H1 (cell line): Measurements from ENCODE around the gene IL1RAPL1. TPM values are rescaled to one million over a fixed set of nuclear protein-coding genes. Genes with fewer than 3 reads are reported as not detected.

Source experiments
- CTCF ChIA-PET: fragments of 300-600 bp; sonication (Branson Sonifier 250); formaldehyde crosslinking; loops from one replicate; lab custom pipeline; 2021; ENCODE audit not compliant: partially characterized antibody; lab: Charles Lee
- POLR2A ChIA-PET: fragments of 300-600 bp; sonication (Branson Sonifier 250); formaldehyde crosslinking; loops from one replicate; lab custom pipeline; 2021; ENCODE audit warnings: inconsistent platforms; ENCODE audit not compliant: partially characterized antibody; lab: Charles Lee
- DNase-seq, 2 experiments: peaks; one replicate each; pipeline versions ENCODE4 v3.0.0 to v3.0.0-alpha.2; 2010 to 2022; ENCODE audit warnings: low spot score in 2 of 2, low read depth in 1 of 2, mixed read lengths in 1 of 2
- FAIRE-seq: peaks from 2 replicates; lab custom pipeline; 2011; peaks lifted over from hg19 to GRCh38; lab: Jason Lieb, UNC
- H2AFZ ChIP-seq: 2 replicates; pipeline ENCODE4 v1.8.1; 2012; ENCODE audit warnings: low read length, inconsistent platforms
- H2AK5ac ChIP-seq: 2 replicates; pipeline ENCODE4 v1.6.1; 2013; ENCODE audit warnings: low read depth, low read length
- H2BK120ac ChIP-seq: replicated peaks from 2 replicates; pipeline ENCODE3; 2013; ENCODE audit warnings: low read depth, low read length, inconsistent platforms
- H2BK12ac ChIP-seq: 2 replicates; pipeline ENCODE4 v1.6.1; 2013; ENCODE audit warnings: low read depth, low read length
- H2BK15ac ChIP-seq: 2 replicates; pipeline ENCODE4 v1.6.1; 2013; ENCODE audit warnings: low read length
- H2BK20ac ChIP-seq: 2 replicates; pipeline ENCODE4 v1.6.1; 2013; ENCODE audit warnings: low read length
- H2BK5ac ChIP-seq: 2 replicates; pipeline ENCODE4 v1.6.1; 2013; ENCODE audit warnings: low read depth, low read length
- H3K14ac ChIP-seq: 2 replicates; pipeline ENCODE4 v1.6.1; 2013; ENCODE audit warnings: inconsistent platforms; ENCODE audit not compliant: insufficient read length
- H3K18ac ChIP-seq: 2 replicates; pipeline ENCODE4 v1.6.1; 2013; ENCODE audit warnings: low read length; ENCODE audit errors: extremely low read depth
- H3K23ac ChIP-seq: 2 replicates; pipeline ENCODE4 v1.6.1; 2013; ENCODE audit warnings: inconsistent platforms; ENCODE audit not compliant: insufficient read length
- H3K23me2 ChIP-seq: 2 replicates; pipeline ENCODE4 v1.6.1; 2013; ENCODE audit warnings: low read depth, low read length
- H3K27ac ChIP-seq: 2 replicates; pipeline ENCODE4 v1.6.1; 2011; ENCODE audit warnings: low read depth, low read length, inconsistent platforms
- H3K27me3 ChIP-seq, 4 experiments: replicated peaks in 1 of 4; 1 replicate in 1 of 4; 2 replicates in 3 of 4; pipeline versions ENCODE4 v1.6.1 to v1.8.1; 2011 to 2013; ENCODE audit warnings: low read length in 3 of 4, mild to moderate bottlenecking in 3 of 4, inconsistent platforms in 2 of 4, mixed read lengths in 2 of 4, moderate library complexity in 1 of 4; ENCODE audit not compliant: control insufficient read depth in 3 of 4, insufficient read depth in 3 of 4; ENCODE audit errors: extremely low read depth in 1 of 4
- H3K36me3 ChIP-seq, 4 experiments: 2 replicates each; pipeline versions ENCODE4 v1.6.1 to v1.8.1; 2011 to 2013; ENCODE audit warnings: mild to moderate bottlenecking in 4 of 4, low read length in 3 of 4, moderate library complexity in 2 of 4, control low read depth in 1 of 4, inconsistent platforms in 1 of 4; ENCODE audit not compliant: insufficient read depth in 4 of 4, control insufficient read depth in 2 of 4
- H3K4ac ChIP-seq: replicated peaks from 2 replicates; pipeline ENCODE3; 2013; ENCODE audit warnings: low read length, low read depth, mixed read lengths, inconsistent platforms; ENCODE audit not compliant: insufficient read length
- H3K4me1 ChIP-seq, 4 experiments: replicated peaks in 1 of 4; 1 replicate in 1 of 4; 2 replicates in 3 of 4; pipeline versions ENCODE4 v1.6.1 to v1.8.1; 2011 to 2013; ENCODE audit warnings: low read length in 3 of 4, inconsistent platforms in 2 of 4, mixed read lengths in 1 of 4; ENCODE audit not compliant: insufficient read depth in 4 of 4, control insufficient read depth in 3 of 4
- H3K4me2 ChIP-seq, 2 experiments: 2 replicates each; pipeline versions ENCODE4 v1.6.1 to v1.8.1; 2011 to 2013; ENCODE audit warnings: low read depth in 2 of 2, low read length in 2 of 2, control low read depth in 1 of 2, inconsistent platforms in 1 of 2, mild to moderate bottlenecking in 1 of 2; ENCODE audit not compliant: insufficient read depth in 1 of 2
- H3K4me3 ChIP-seq, 4 experiments: fragments of 200-600, 300-600 bp in 1 of 4; sonication (generic), shearing (Covaris generic), sonication (Bioruptor Twin) in 1 of 4; 2 replicates each; pipeline versions ENCODE4 v1.5.1 to v1.8.1; 2011 to 2016; ENCODE audit warnings: low read length in 4 of 4, low read depth in 3 of 4, control low read depth in 2 of 4, inconsistent platforms in 2 of 4, mild to moderate bottlenecking in 2 of 4, mixed read lengths in 1 of 4, moderate library complexity in 1 of 4; ENCODE audit not compliant: insufficient read depth in 2 of 4; ENCODE audit errors: extremely low read depth in 1 of 4
- H3K56ac ChIP-seq: replicated peaks from 2 replicates; pipeline ENCODE3; 2013; ENCODE audit warnings: low read depth, mild to moderate bottlenecking, mixed read lengths, low read length, inconsistent platforms; ENCODE audit not compliant: insufficient read length
- H3K79me1 ChIP-seq: 2 replicates; pipeline ENCODE4 v1.6.1; 2013; ENCODE audit warnings: low read depth, low read length, control low read depth
- H3K79me2 ChIP-seq, 2 experiments: 2 replicates each; pipeline versions ENCODE4 v1.6.1 to v1.8.1; 2012 to 2013; ENCODE audit warnings: low read length in 2 of 2, mild to moderate bottlenecking in 2 of 2, inconsistent platforms in 1 of 2; ENCODE audit not compliant: insufficient read depth in 2 of 2, control insufficient read depth in 1 of 2
- H3K9ac ChIP-seq, 4 experiments: replicated peaks in 1 of 4; 1 replicate in 1 of 4; 2 replicates in 3 of 4; pipeline versions ENCODE4 v1.6.1 to v1.8.1; 2011 to 2013; ENCODE audit warnings: low read depth in 3 of 4, low read length in 3 of 4, control low read depth in 2 of 4, mild to moderate bottlenecking in 2 of 4, moderate library complexity in 2 of 4, inconsistent platforms in 1 of 4; ENCODE audit errors: extremely low read depth in 1 of 4
- H3K9me3 ChIP-seq, 2 experiments: 2 replicates each; pipeline versions ENCODE4 v1.6.1 to v1.8.1; 2012 to 2013; ENCODE audit warnings: mild to moderate bottlenecking in 2 of 2, moderate library complexity in 2 of 2, control low read depth in 1 of 2, inconsistent platforms in 1 of 2, low read depth in 1 of 2, low read length in 1 of 2, mixed read lengths in 1 of 2; ENCODE audit not compliant: insufficient read depth in 2 of 2
- H4K20me1 ChIP-seq, 2 experiments: replicated peaks in 1 of 2; 2 replicates each; pipeline versions ENCODE3 to v1.8.1; 2011 to 2013; ENCODE audit warnings: inconsistent platforms in 2 of 2, low read length in 2 of 2, mild to moderate bottlenecking in 1 of 2; ENCODE audit not compliant: insufficient read depth in 2 of 2, control insufficient read depth in 1 of 2
- H4K5ac ChIP-seq: 2 replicates; pipeline ENCODE4 v1.6.1; 2013; ENCODE audit warnings: low read length, low read depth, mixed read lengths, inconsistent platforms; ENCODE audit not compliant: insufficient read length
- H4K8ac ChIP-seq: 2 replicates; pipeline ENCODE4 v1.8.0; 2013; ENCODE audit warnings: mild to moderate bottlenecking, moderate library complexity, low read length, inconsistent platforms; ENCODE audit not compliant: insufficient read depth; ENCODE audit errors: extremely low read depth
- H4K91ac ChIP-seq: replicated peaks from 2 replicates; pipeline ENCODE3; 2013; ENCODE audit warnings: low read length, mixed read lengths, inconsistent platforms; ENCODE audit not compliant: insufficient read length
- BACH1 ChIP-seq: IDR thresholded peaks from 2 replicates; pipeline ENCODE4 v1.6.1; 2012; ENCODE audit warnings: low read length, improper control_type of control experiment
- CEBPB ChIP-seq: IDR thresholded peaks from 2 replicates; pipeline ENCODE4 v1.6.1; 2012; ENCODE audit warnings: low read depth, low read length
- CHD1 ChIP-seq: IDR thresholded peaks from 2 replicates; pipeline ENCODE4 v1.6.1; 2012; ENCODE audit warnings: low read depth, low read length, improper control_type of control experiment
- EGR1 ChIP-seq: IDR thresholded peaks from 2 replicates; pipeline ENCODE4 v1.6.1; 2011; ENCODE audit warnings: low read depth, low read length, borderline replicate concordance
- EZH2 ChIP-seq: fragments of 200-600 bp; sonication (generic); IDR thresholded peaks from 2 replicates; pipeline ENCODE4 v1.7.1; 2012; ENCODE audit warnings: low read depth, mild to moderate bottlenecking, moderate library complexity, low read length, inconsistent platforms; ENCODE audit not compliant: severe bottlenecking
- FOSL1 ChIP-seq: IDR thresholded peaks from 2 replicates; pipeline ENCODE4 v1.6.1; 2011; ENCODE audit warnings: mild to moderate bottlenecking, low read depth, low read length, moderate library complexity; ENCODE audit not compliant: insufficient read depth
- GABPA ChIP-seq: IDR thresholded peaks from 2 replicates; pipeline ENCODE4 v1.6.1; 2011; ENCODE audit warnings: mild to moderate bottlenecking, low read length, moderate library complexity, borderline replicate concordance; ENCODE audit not compliant: insufficient read depth
- KDM1A ChIP-seq: fragments of 200-600, 300-600 bp; sonication (generic); IDR thresholded peaks from 2 replicates; pipeline ENCODE4 v1.7.1; 2016; ENCODE audit warnings: mild to moderate bottlenecking, low read length, borderline replicate concordance
- NRF1 ChIP-seq: IDR thresholded peaks from 2 replicates; pipeline ENCODE4 v1.6.1; 2011; ENCODE audit warnings: mild to moderate bottlenecking, low read depth, low read length, improper control_type of control experiment
- POLR2AphosphoS5 ChIP-seq: IDR thresholded peaks from 2 replicates; pipeline ENCODE4 v1.6.1; 2011; ENCODE audit warnings: low read depth, low read length
- RXRA ChIP-seq: IDR thresholded peaks from 2 replicates; pipeline ENCODE4 v1.6.1; 2011; ENCODE audit warnings: low read depth, mild to moderate bottlenecking, low read length, moderate library complexity; ENCODE audit not compliant: insufficient read depth
- SIN3A ChIP-seq, 2 experiments: IDR thresholded peaks in 1 of 2; conservative IDR thresholded peaks in 1 of 2; 2 replicates each; pipeline ENCODE4 v1.6.1; 2011 to 2012; ENCODE audit warnings: low read length in 2 of 2, improper control_type of control experiment in 1 of 2, low read depth in 1 of 2, mild to moderate bottlenecking in 1 of 2
- SP4 ChIP-seq: IDR thresholded peaks from 2 replicates; pipeline ENCODE4 v1.6.1; 2012; ENCODE audit warnings: low read length, inconsistent platforms
- SRF ChIP-seq: IDR thresholded peaks from 2 replicates; pipeline ENCODE4 v1.6.1; 2011; ENCODE audit warnings: mild to moderate bottlenecking, low read depth, low read length, moderate library complexity
- SUZ12 ChIP-seq: fragments of 200-600 bp; sonication (generic); IDR thresholded peaks from 2 replicates; pipeline ENCODE4 v1.6.1; 2012; ENCODE audit warnings: mild to moderate bottlenecking, inconsistent platforms, low read length, moderate library complexity, mixed read lengths
- ZNF274 ChIP-seq: IDR thresholded peaks from 2 replicates; pipeline ENCODE4 v1.7.0; 2012; ENCODE audit warnings: low read length, borderline replicate concordance; ENCODE audit errors: extremely low read depth
- WGBS, 2 experiments: shearing (Covaris generic) in 1 of 2; methylation state at CpG; one replicate each; pipeline versions ENCODE4 v1.1.6 to v1.1.7; 2013 to 2015; ENCODE audit warnings: low lambda C conversion rate in 2 of 2, mixed read lengths in 2 of 2, inconsistent platforms in 1 of 2, low coverage in 1 of 2, missing lambda C conversion rate in 1 of 2; ENCODE audit not compliant: insufficient replicate concordance in 2 of 2, insufficient coverage in 1 of 2, insufficient read length in 1 of 2; ENCODE audit errors: extremely low coverage in 1 of 2, missing lambda C conversion rate in 1 of 2; 5-methylcytosine and 5-hydroxymethylcytosine counted together
- polyA plus RNA-seq, 7 experiments: library from polyadenylated mRNA; depleted of rRNA in 3 of 7; stranded (reverse) in 5 of 7; unstranded in 2 of 7; fragments of >200 nt in 5 of 7; fragments of 200-250 nt in 2 of 7; gene quantifications; 1 replicate in 5 of 7; 2 replicates in 1 of 7; 4 replicates in 1 of 7; pipeline versions ENCODE4 v1.2.1 to v1.2.3, GENCODE V29; 2011 to 2013; ENCODE audit warnings: missing spikeins in 2 of 7, mixed read lengths in 2 of 7
- total RNA-seq: library from RNA; stranded (reverse); fragmentation: NEBNext Ultra II Directional; extraction: Animal tissue kit (Norgen Biotek cat#: 25700); gene quantifications from 2 replicates; pipeline ENCODE4 v1.2.1, GENCODE V29; 2021

Gene IL1RAPL1
- total and polyA plus RNA-seq, 2 of the 8 experiments (the other 6 are each of a cell fraction or from before 2014, with no cell fraction given) = 0.11 to 0.35 TPM

GRCh38 chrX:29285664-29286063, 698.4 kb downstream of the IL1RAPL1 start:
- no peak overlapping the region for H3K9ac ChIP-seq
- H3K36me3 ChIP-seq = no peaks in the 10 kb centered on the region
- FAIRE-seq (no peak), DNase-seq (no peak)
- H3K23ac ChIP-seq = no peak overlapping the region
- H3K4me1 ChIP-seq = no peaks in the 10 kb centered on the region
- H3K23me2 ChIP-seq = no peaks in the 10 kb centered on the region
- no peak overlapping the region for H2BK12ac ChIP-seq
- H3K4me3 ChIP-seq = no peak overlapping the region
- no peaks in the 10 kb centered on the region for H3K9me3 ChIP-seq
- H4K8ac ChIP-seq = no peak overlapping the region
- 96% methylated on average over 2 of the region's 2 CpGs; no CpG with 5 or more reads in 1 of the 2 experiments for WGBS, 2 experiments
- H2BK5ac ChIP-seq = no peak overlapping the region
- ChIA-PET POLR2A (no interaction called here), CTCF (no interaction called here)
- H3K27ac ChIP-seq = no peak overlapping the region
- H3K14ac ChIP-seq = no peak overlapping the region
- H4K20me1 ChIP-seq = no peaks in the 10 kb centered on the region
- H3K4me2 ChIP-seq = no peak overlapping the region
- H2BK20ac ChIP-seq = no peak overlapping the region
- H3K4ac ChIP-seq = no peak overlapping the region
- no peaks in the 10 kb centered on the region for H3K79me1 ChIP-seq
- H2AK5ac ChIP-seq = no peak overlapping the region
- no peaks in the 10 kb centered on the region for H3K79me2 ChIP-seq
- no peak overlapping the region for H2BK120ac ChIP-seq
- H4K91ac ChIP-seq = no peak overlapping the region
- H3K27me3 ChIP-seq = no peaks in the 10 kb centered on the region
- no peak overlapping the region for H3K56ac ChIP-seq
- H4K5ac ChIP-seq = no peak overlapping the region
- no peak overlapping the region for H3K18ac ChIP-seq
- no peak overlapping the region for H2AFZ ChIP-seq
- no peak overlapping the region for H2BK15ac ChIP-seq
- TF ChIP-seq ZNF274 = no peak
- TF ChIP-seq EZH2 = no peak
- no peak for TF ChIP-seq NRF1
- TF ChIP-seq CEBPB = no peak
- TF ChIP-seq POLR2AphosphoS5 = no peak
- TF ChIP-seq SRF = no peak
- no peak for TF ChIP-seq SP4
- no peak for TF ChIP-seq SUZ12
- no peak for TF ChIP-seq GABPA
- no peak for TF ChIP-seq BACH1
- TF ChIP-seq KDM1A = no peak
- TF ChIP-seq RXRA = no peak
- no peak for TF ChIP-seq FOSL1
- TF ChIP-seq SIN3A (conservative IDR thresholded peaks at IDR 0.05 in 1 of 2, IDR thresholded peaks at IDR 0.05 in 1 of 2; ENCODE audit: low read depth in 1 of 2, low read length in 2 of 2) = no peak
- TF ChIP-seq CHD1 = no peak
- no peak for TF ChIP-seq EGR1
